Loucy (cell line): ENCODE results near the gene INTS11.
A peak's percentile ranks its signal among the peaks of the same experiment; 100 is the strongest.
"Not testable (repeated sequence)": the region's sequence is repeated elsewhere in the genome, so short reads cannot be mapped to it uniquely, and the experiment has no call there.

Experiments
- H2AFZ ChIP-seq: fragments of 200-600 bp; sonication (generic); 2 replicates; pipeline ENCODE4 v1.6.0; 2016; ENCODE audit warnings: antibody characterized with exemption, mild to moderate bottlenecking, low read length, moderate library complexity
- H3F3A ChIP-seq: fragments of 200-600 bp; 2 replicates; pipeline ENCODE4 v1.6.0; 2016; ENCODE audit warnings: antibody characterized with exemption, low read depth, mild to moderate bottlenecking
- H3K27me3 ChIP-seq: fragments of 200-600 bp; sonication (generic); 2 replicates; pipeline ENCODE4 v1.6.1; 2014; ENCODE audit warnings: low read length, mild to moderate bottlenecking; ENCODE audit not compliant: insufficient read depth, poor library complexity, severe bottlenecking
- H3K36me3 ChIP-seq: fragments of 200-600 bp; sonication (generic); 2 replicates; pipeline ENCODE4 v1.6.1; 2016; ENCODE audit warnings: low read length; ENCODE audit not compliant: insufficient read depth
- H3K4me1 ChIP-seq: fragments of 200-600 bp; sonication (generic); 2 replicates; pipeline ENCODE4 v1.5.1; 2014; ENCODE audit warnings: low read length, mild to moderate bottlenecking; ENCODE audit not compliant: insufficient read depth, poor library complexity, severe bottlenecking
- H3K4me2 ChIP-seq: fragments of 200-600 bp; sonication (generic); 2 replicates; pipeline ENCODE4 v1.6.0; 2014; ENCODE audit warnings: antibody characterized with exemption, low read length, low read depth, mild to moderate bottlenecking; ENCODE audit not compliant: poor library complexity, severe bottlenecking
- H3K4me3 ChIP-seq: fragments of 200-600 bp; sonication (generic); 2 replicates; pipeline ENCODE4 v1.5.1; 2014; ENCODE audit warnings: low read length, mild to moderate bottlenecking, mixed read lengths; ENCODE audit not compliant: poor library complexity, severe bottlenecking
- H3K79me2 ChIP-seq: fragments of 200-600 bp; sonication (generic); 2 replicates; pipeline ENCODE4 v1.6.1; 2014; ENCODE audit warnings: low read length; ENCODE audit not compliant: insufficient read depth
- H3K9ac ChIP-seq: fragments of 200-600 bp; sonication (generic); 2 replicates; pipeline ENCODE4 v1.6.0; 2014; ENCODE audit warnings: mild to moderate bottlenecking, low read depth, low read length, moderate library complexity; ENCODE audit not compliant: poor library complexity, severe bottlenecking
- H3K9me2 ChIP-seq: fragments of 200-600 bp; sonication (generic); replicated peaks from 2 replicates; pipeline ENCODE4 v1.6.1; 2016; ENCODE audit warnings: low read depth, low read length, mixed read lengths
- H3K9me3 ChIP-seq: fragments of 200-600 bp; sonication (generic); 2 replicates; pipeline ENCODE4 v1.6.1; 2014; ENCODE audit warnings: mild to moderate bottlenecking, antibody characterized with exemption, low read length, low read depth; ENCODE audit not compliant: insufficient read depth
- H4K20me1 ChIP-seq: fragments of 200-600 bp; sonication (generic); 2 replicates; pipeline ENCODE4 v1.6.0; 2014; ENCODE audit warnings: antibody characterized with exemption, low read length, mild to moderate bottlenecking; ENCODE audit not compliant: insufficient read depth, poor library complexity, severe bottlenecking
- EZH2phosphoT487 ChIP-seq: fragments of 200-600 bp; IDR thresholded peaks from 2 replicates; pipeline ENCODE4 v1.6.1; 2018; ENCODE audit warnings: antibody characterized with exemption, mild to moderate bottlenecking, moderate library complexity, borderline replicate concordance
- TF ChIP-seq, protein P1 (sequence below): fragments of 200-600 bp; sonication (generic); conservative IDR thresholded peaks from 2 replicates; pipeline ENCODE4 v1.5.1; 2014; ENCODE audit warnings: mild to moderate bottlenecking, antibody characterized with exemption, low read length

Gene INTS11

DNA sequence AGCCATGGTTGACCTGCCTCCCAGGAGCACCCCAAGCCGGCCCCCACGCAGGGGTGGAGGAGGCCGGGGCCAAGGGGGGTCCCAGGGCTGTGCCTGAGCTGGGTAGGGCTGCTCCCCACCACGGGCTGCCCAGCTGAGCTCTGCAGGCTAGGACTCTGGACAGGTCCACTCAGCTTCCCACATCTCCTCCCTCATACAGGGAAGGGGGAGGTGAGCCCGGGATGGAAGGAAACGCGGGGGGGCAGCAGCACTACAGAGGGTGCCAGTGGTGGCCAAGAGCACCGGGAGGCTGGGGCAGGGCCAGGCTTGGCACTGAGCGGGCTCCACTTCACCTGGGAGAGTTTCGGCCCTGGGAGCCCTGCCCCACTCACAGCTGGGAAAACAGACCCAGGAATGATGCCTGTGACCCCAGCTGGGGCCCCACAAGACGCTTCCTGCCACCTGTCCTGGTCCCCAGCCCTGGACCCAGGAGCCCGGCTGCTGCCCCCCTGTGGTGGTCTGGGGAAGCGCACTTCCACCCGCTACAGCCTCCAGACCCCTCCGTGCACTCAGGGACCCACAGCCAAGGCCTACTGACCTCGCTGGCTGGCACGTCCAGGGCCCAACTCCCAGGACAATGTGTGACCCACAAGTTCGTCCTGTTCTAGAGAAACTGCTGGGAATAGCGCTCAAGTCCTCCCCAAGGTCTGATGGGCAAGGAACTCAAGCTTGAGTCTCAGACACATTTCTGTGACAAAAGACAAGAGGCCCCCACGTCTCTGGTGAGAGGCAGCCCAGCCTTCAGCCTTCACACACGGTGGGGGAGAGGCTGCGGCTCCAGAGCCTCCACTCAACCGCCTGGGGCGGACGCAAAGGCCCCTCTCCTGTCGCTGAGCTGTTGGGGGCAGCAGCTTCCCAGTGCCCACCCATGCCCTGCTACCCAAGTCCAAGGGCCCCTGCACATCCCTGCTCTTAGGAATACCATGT lies 47.6 kb upstream of the INTS11 start:
- peaks cover 40% of the 10 kb centered on the region for H3K79me2 ChIP-seq
- peak overlapping the region; percentile 66 for H3K4me3 ChIP-seq
- no peaks in the 10 kb centered on the region for H3K36me3 ChIP-seq
- no peaks in the 10 kb centered on the region for H3K9me3 ChIP-seq
- H3K9me2 ChIP-seq = no peaks in the 10 kb centered on the region
- peaks cover 40% of the 10 kb centered on the region for H3K4me1 ChIP-seq
- H2AFZ ChIP-seq = no peak overlapping the region
- no peak for TF ChIP-seq EZH2phosphoT487
- TF ChIP-seq, protein P1, sequence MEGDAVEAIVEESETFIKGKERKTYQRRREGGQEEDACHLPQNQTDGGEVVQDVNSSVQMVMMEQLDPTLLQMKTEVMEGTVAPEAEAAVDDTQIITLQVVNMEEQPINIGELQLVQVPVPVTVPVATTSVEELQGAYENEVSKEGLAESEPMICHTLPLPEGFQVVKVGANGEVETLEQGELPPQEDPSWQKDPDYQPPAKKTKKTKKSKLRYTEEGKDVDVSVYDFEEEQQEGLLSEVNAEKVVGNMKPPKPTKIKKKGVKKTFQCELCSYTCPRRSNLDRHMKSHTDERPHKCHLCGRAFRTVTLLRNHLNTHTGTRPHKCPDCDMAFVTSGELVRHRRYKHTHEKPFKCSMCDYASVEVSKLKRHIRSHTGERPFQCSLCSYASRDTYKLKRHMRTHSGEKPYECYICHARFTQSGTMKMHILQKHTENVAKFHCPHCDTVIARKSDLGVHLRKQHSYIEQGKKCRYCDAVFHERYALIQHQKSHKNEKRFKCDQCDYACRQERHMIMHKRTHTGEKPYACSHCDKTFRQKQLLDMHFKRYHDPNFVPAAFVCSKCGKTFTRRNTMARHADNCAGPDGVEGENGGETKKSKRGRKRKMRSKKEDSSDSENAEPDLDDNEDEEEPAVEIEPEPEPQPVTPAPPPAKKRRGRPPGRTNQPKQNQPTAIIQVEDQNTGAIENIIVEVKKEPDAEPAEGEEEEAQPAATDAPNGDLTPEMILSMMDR = peak; percentile 86
- no peaks in the 10 kb centered on the region for H3K27me3 ChIP-seq
- H3F3A ChIP-seq = no peaks in the 10 kb centered on the region
- H3K4me2 ChIP-seq = peak overlapping the region; percentile 99
- peaks cover 26% of the 10 kb centered on the region for H4K20me1 ChIP-seq
- peak overlapping the region; percentile 16 for H3K9ac ChIP-seq

DNA sequence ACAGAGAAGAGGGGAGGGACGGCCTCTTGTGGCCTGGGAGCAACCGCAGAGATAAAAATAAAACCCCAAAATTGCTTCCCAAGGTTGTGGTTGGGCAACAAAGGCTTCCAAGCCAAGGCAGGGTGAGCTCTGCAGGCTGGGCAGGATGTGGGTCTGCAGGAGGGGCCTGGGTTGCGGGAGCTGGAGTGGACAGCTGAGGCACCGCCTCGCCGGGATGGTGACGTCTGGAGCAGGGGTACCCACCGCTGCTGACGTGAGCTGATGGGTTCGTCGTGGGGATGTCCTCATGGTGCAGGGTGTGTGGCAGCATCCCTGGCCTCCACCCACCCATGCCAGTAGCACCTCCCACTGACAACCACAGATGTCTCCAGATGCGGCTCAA lies 46.9 kb upstream of the INTS11 start:
- no peaks in the 10 kb centered on the region for H3K27me3 ChIP-seq
- peaks cover 33% of the 10 kb centered on the region for H3K4me1 ChIP-seq
- H3K79me2 ChIP-seq = peaks cover 34% of the 10 kb centered on the region
- peaks cover 26% of the 10 kb centered on the region for H4K20me1 ChIP-seq
- peak overlapping the region; percentile 99 for H3K4me2 ChIP-seq
- H3K4me3 ChIP-seq = peak overlapping the region; percentile 66
- no peaks in the 10 kb centered on the region; the same call in 1 of the 2 replicates for H3K9me3 ChIP-seq
- H3K9me2 ChIP-seq = no peaks in the 10 kb centered on the region
- no peaks in the 10 kb centered on the region for H3F3A ChIP-seq
- H2AFZ ChIP-seq = no peak overlapping the region
- no peaks in the 10 kb centered on the region for H3K36me3 ChIP-seq
- H3K9ac ChIP-seq = peak overlapping the region; percentile 16
- TF ChIP-seq, protein P1 = no peak
- no peak for TF ChIP-seq EZH2phosphoT487

DNA sequence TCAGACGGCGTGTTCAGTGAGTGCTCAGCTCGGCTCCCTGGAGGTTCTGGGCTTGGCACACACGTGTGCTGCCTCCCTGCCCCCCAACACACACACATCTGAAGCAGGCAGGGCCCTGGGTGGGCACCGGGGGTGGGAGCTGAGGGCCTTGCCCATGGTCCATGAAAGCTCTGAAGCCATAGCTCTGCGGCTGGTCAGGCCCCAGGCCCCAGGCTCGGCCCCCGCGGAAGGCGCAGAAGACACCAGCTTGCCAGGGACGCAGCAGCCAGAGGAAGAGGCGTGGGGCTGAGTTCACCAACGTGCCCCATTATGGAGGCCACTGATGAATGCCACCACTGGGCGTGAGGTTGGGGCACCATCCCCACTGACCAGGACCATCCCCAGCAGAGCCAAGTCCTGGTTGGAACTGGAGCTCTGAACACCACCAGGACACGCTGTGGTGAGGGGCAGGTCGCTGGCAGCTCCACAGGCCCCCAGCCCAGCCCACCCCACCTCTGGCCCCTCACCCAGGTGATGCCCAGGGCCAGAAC lies 46.4 kb upstream of the INTS11 start:
- Histone ChIP-seq H3K9me2 (no peaks in the 10 kb centered on the region), H3K4me3 (no peak overlapping the region), H2AFZ (no peak overlapping the region), H3K4me2 (peak overlapping the region; percentile 99), H3K27me3 (no peaks in the 10 kb centered on the region), H4K20me1 (peaks cover 26% of the 10 kb centered on the region), H3K4me1 (peaks cover 28% of the 10 kb centered on the region), H3K9me3 (no peaks in the 10 kb centered on the region; the same call in 1 of the 2 replicates), H3K79me2 (peaks cover 29% of the 10 kb centered on the region), H3K9ac (no peak overlapping the region), H3F3A (no peaks in the 10 kb centered on the region), H3K36me3 (no peaks in the 10 kb centered on the region)
- no peak for TF ChIP-seq EZH2phosphoT487
- TF ChIP-seq, protein P1 = no peak

DNA sequence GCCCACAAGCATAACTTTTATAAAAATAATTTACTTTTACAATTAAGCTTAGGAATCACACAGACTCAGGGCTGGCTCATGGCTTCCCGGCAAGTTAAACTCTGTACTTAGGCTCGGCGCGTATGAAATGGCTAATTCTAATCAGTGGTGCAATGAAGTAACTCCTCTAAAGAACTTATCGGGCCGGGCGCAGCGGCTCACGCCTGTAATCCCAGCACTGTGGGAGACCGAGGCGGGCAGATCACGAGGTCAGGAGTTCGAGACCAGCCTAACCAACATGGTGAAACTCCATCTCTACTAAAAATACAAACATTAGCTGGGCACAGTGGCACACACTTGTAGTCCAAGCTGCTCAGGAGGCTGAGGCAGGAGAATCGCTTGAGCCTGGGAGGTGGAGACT lies 45.6 kb upstream of the INTS11 start:
- peaks cover 28% of the 10 kb centered on the region for H3K4me1 ChIP-seq
- H3K79me2 ChIP-seq = peaks cover 29% of the 10 kb centered on the region
- not testable (repeated sequence) for H3K9me2 ChIP-seq, H3K9me3 ChIP-seq, H3K4me3 ChIP-seq, H2AFZ ChIP-seq, H3F3A ChIP-seq, H3K9ac ChIP-seq, H3K27me3 ChIP-seq, H3K4me2 ChIP-seq, H3K36me3 ChIP-seq
- H4K20me1 ChIP-seq = peaks cover 26% of the 10 kb centered on the region
